GM21526 (cell line): ENCODE data around the gene PRRT1.
A peak's percentile ranks its signal among the peaks of the same experiment; 100 is the strongest.
"Not testable (repeated sequence)": the region's sequence is repeated elsewhere in the genome, so short reads cannot be mapped to it uniquely, and the experiment has no call there.

Experiments used
- ATAC-seq: cut with Tn5 transposase; IDR thresholded peaks from one replicate; pipeline ENCODE4 v1.9.1; 2021; ENCODE audit warnings: moderate library complexity; ENCODE audit not compliant: unreplicated experiment, low FRiP score

Gene PRRT1

DNA sequence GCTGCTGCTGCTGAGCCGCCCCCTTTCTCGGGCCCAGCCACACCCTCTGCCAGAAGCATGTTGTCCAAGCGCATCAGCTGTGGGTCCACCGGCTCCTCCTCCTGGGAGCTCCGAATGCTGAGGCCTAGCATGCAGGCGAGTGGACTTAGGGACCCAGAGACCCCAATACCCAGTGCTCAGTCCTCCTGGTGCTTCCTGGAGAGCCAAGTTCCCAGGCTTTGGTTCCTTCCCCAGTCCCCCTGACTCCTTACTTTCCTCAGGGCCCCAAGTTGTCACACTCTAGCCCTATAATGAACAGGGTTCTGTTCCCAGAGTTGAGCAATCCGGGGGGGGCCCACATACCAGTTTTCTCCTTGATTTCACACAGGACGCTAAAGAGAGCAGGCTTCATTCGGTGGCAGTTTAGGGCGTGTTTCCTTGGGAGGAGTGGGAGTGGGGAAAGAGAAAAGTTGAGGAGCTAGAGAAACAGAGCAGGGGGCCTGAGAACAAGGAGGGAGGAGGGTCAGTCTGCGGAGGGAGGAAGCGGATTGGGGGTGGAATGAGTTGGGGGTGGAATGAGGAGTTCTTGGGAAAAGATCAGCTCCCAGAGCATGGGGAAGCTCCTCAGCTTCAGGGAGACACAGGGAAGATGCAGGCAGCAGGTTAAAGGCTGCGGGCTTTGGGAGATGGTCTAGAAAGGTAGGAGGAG is 36.8 kb upstream of the PRRT1 start:
- no peak for ATAC-seq

GRCh38 chr6:32187725-32188380 is 36.1 kb upstream of the PRRT1 start:
- not testable (repeated sequence) for ATAC-seq

- ATAC-seq = no peak
These were observed 35.4 kb upstream of the PRRT1 start for GRCh38 chr6:32187009-32187709.

DNA sequence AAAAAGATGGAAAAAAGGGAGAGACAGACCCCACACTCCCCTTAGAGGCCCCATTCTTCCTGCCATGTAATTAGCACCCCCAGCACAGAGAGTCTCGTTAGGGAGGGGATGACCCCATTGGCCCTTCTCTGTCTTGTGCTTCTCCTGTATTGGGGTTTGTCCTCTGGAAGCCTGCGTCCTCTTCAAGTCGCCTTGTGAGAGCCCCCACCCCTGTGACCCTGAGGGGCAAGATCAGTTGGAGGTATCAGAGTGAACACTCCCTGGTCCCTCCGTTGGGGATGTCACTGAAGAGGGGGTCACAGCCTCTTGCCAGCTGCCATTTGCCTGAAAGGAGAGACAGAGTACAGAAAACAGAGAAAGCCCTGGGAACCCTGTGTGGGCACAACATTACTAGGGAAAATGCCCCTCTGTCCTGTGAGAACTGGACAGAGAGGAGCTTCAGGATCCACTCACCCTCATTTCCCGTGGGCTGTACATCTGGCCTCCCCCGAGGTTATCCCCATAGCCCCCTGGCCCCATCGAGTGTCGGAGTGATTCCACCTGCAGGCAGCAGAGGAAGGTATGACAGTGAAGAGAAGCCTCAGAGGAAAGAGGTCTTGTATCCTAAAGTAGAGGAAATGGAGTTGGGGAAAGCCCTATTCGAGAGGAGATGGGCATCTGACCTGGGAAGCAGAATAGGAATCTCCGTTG is 34.6 kb upstream of the PRRT1 start:
- ATAC-seq = not testable (repeated sequence)

GRCh38 chr6:32185681-32186131 is 34.0 kb upstream of the PRRT1 start:
- ATAC-seq = not testable (repeated sequence)

- ATAC-seq = no peak
These were observed 32.4 kb upstream of the PRRT1 start, which contains the start of gene AGER for GRCh38 chr6:32184084-32184640. Gene AGER (minus strand): TSS chr6:32184253. CDS start chr6:32184222, 31 bp downstream.

- ATAC-seq = no peak
These were observed 31.8 kb upstream of the PRRT1 start for GRCh38 chr6:32183483-32184083.

GRCh38 chr6:32183030-32183429 is 31.3 kb upstream of the PRRT1 start:
- no peak for ATAC-seq

DNA sequence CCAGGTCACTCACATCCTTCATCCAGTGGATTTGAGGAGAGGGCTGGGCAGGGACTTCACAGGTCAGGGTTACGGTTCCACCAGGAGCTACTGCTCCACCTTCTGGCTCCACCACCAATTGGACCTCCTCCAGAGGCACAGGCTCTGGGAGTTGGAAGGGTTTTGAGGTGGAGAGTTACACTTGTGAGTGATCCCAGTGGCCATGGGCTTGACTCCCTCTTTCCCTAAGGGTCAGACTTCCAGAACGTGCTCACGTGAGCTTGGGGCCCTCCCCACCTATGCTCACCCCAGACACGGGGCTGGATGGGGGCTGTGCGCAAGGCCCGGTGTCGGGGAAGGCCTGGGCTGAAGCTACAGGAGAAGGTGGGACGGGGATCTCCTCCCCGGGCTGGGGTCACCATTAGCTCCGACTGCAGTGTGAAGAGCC is 30.8 kb upstream of the PRRT1 start:
- ATAC-seq = no peak

GRCh38 chr6:32181915-32182529 is 30.3 kb upstream of the PRRT1 start:
- ATAC-seq = no peak

- ATAC-seq = no peak
These were observed 29.5 kb upstream of the PRRT1 start for GRCh38 chr6:32181148-32181702.

DNA sequence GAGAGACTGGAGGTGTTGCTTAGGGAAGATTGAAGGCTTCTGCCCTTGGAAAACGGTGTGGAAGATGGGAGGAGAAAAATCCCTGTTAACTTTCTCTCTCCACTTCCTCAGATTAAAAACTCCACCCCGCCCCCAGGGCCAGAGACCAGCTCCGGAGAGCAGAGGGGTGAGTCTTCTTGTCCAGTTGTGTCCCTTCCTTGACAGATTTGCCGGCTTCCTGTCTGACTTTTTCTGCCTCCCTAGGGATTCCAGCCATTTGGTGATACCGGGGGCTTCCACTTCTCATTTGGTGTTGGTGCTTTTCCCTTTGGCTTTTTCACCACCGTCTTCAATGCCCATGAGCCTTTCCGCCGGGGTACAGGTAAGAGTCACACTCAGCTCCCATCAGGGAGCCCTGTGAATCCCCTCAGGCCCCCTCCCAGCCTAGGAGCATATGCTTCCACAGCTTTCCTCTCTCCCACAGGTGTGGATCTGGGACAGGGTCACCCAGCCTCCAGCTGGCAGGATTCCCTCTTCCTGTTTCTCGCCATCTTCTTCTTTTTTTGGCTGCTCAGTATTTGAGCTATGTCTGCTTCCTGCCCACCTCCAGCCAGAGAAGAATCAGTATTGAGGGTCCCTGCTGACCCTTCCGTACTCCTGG is 28.1 kb upstream of the PRRT1 start:
- no peak for ATAC-seq

DNA sequence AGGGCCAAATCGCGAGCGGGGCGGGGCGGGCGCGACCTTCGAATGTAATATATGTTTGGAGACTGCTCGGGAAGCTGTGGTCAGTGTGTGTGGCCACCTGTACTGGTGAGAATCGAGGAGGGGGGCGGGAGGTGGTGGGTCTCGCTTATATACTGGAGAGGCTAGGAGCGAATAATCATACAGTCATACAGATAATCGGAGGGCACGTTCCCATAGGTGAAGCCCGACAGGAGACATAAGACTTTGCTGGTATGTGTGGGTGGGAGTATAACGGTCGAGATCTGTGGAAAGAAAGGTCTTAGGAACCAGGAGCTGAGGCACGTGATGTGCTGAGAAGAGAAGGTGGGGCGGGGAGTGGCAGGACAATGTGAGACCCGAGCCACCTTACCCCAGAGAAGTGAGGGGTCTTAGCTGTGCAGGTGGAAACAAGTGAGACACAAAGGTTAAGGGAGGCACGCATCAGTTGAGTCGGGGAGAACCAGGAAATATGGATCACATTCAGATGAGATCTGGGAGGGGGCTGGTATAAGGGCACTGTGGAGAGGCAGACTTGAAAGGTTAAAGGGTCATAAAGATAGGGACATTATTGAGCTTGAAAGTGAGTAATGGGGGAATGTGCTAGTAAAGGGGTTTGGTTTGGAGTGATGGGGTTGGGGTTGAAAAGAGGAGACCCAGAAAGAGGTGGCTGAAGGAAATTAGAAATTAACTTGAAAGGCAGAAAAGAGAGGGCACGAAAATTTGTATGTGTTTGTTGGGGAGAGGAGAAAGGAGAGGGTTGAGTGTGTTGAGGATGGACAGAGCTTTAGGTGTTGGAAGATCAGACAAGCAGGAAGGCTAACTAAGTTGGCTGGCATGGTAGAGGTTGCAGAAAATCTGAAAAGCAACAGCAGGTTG is 27.1 kb upstream of the PRRT1 start:
- ATAC-seq = no peak

DNA sequence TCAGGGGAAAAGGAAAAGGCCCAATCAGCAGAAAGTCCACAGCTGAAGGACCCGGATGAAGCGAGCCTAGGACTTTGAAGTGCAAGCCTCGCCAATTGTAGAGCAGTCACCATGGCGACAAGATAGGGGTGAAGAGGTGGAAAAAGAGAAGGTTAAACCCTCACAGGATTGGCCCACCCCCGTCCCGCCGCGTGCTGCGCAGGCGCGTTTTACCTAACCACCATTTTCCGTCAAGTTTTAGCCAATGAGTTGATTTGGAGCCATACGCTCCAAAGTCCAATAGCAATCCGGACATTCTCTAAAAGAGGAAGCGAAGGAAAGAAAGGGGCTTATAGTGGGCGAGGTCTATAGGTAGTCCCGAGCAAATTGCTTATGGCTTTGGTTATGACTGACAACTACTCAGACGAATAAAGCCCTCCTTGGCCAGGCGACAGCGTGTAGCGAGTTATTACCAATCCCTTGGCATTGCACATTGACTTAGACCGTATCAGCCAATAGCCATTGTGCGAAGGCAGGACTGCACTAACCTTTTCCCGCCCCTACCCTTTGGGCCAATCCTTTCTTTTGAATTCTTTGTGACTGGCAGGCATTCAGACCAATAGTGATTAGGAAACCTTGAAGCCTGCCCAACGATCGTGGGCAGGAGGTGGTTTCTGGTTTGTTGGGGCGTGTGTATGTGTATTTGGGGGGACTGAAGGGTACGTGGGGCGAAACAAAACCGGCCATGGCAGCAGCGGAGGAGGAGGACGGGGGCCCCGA is 26.2 kb upstream of the PRRT1 start, which contains the start of gene RNF5:
Gene RNF5 (plus strand): TSS at position 618 of the 759 bp plus-strand sequence. CDS start 107 bp downstream, at position 725.
- ATAC-seq = peak; percentile 72

GRCh38 chr6:32177183-32177787 is 25.5 kb upstream of the PRRT1 start:
- no peak for ATAC-seq

DNA sequence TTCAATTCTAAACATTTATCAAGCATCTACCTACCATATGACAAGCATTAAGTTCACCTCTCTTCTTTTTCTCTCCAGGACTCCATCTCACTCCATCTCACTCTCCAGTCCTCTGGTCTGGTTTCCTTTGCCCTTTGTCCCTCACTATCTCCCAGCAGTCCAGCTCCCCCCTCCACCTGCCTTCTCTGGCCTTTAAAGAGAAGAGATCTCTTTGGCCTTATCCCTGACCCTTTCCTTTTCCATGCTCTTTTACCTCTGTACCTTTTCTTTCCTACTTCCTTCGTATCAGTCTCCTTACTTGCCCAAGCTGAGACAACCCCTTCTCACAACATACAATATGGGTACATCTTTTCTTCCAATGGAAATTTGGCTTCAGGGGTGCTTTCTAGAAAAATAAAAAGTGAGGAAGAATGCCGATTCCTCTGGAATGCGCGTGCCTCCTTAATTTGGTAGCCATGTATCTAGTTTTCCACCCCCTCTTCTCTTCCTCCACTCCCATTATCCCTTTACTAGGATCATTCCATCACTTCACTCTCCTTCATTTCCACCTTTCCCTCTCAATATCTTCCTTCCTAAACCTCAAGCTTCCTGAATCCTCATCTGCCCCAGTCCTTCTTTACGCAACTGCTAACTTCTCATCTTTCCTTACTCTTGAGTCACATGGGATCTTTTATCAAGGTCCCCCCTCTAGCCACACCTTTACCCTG is 24.9 kb upstream of the PRRT1 start:
- ATAC-seq = no peak
